ENCODE data around the gene STXBP4. TPM values are rescaled to one million over a fixed set of nuclear protein-coding genes. Genes with fewer than 3 reads are reported as not detected.

Gene STXBP4
- total RNA-seq, 1 donor from 2014 or later: 4.7 TPM

GRCh38 chr17:55124730-55125360 is 156.3 kb downstream of the STXBP4 start:
- Histone ChIP-seq H3K9me3 (replicated peaks) (no peaks in the 10 kb centered on the region), H3K27ac (replicated peaks) (no peak overlapping the region), H3K4me1 (no peaks in the 10 kb centered on the region), H3K36me3 (no peaks in the 10 kb centered on the region), H3K4me3 (no peak overlapping the region), H3K27me3 (ENCODE audit: low read depth) (no peaks in the 10 kb centered on the region)
- no peak for TF ChIP-seq CTCF (IDR thresholded peaks at IDR 0.05; ENCODE audit: borderline replicate concordance)
- DNase-seq: no peak
- intact Hi-C loops (cut with micrococcal nuclease): no loop called here

GRCh38 chr17:55133583-55133982 is 165.0 kb downstream of the STXBP4 start:
- intact Hi-C loops (cut with micrococcal nuclease): no loop called here
- no peaks in the 10 kb centered on the region for H3K9me3 ChIP-seq (replicated peaks)
- H3K27ac ChIP-seq (replicated peaks): no peak overlapping the region
- H3K4me3 ChIP-seq: no peak overlapping the region
- TF ChIP-seq CTCF (IDR thresholded peaks at IDR 0.05; ENCODE audit: borderline replicate concordance): no peak
- H3K27me3 ChIP-seq (ENCODE audit: low read depth): no peaks in the 10 kb centered on the region
- H3K36me3 ChIP-seq: no peaks in the 10 kb centered on the region
- DNase-seq: no peak
- H3K4me1 ChIP-seq: no peaks in the 10 kb centered on the region

- Histone ChIP-seq H3K4me3 (no peak overlapping the region), H3K36me3 (no peaks in the 10 kb centered on the region), H3K9me3 (replicated peaks) (no peaks in the 10 kb centered on the region), H3K4me1 (no peaks in the 10 kb centered on the region), H3K27ac (replicated peaks) (no peak overlapping the region), H3K27me3 (ENCODE audit: low read depth) (no peaks in the 10 kb centered on the region)
- no peak for TF ChIP-seq CTCF (IDR thresholded peaks at IDR 0.05; ENCODE audit: borderline replicate concordance)
- no peak for DNase-seq
- intact Hi-C loops (cut with micrococcal nuclease): no loop called here
These were observed 166.1 kb downstream of the STXBP4 start for GRCh38 chr17:55134486-55135157.

GRCh38 chr17:55140809-55141208 is 172.2 kb downstream of the STXBP4 start:
- no peaks in the 10 kb centered on the region for H3K36me3 ChIP-seq
- H3K27ac ChIP-seq (replicated peaks): no peak overlapping the region
- no peaks in the 10 kb centered on the region for H3K4me1 ChIP-seq
- no peak for TF ChIP-seq CTCF (IDR thresholded peaks at IDR 0.05; ENCODE audit: borderline replicate concordance)
- DNase-seq: no peak
- no peaks in the 10 kb centered on the region for H3K27me3 ChIP-seq (ENCODE audit: low read depth)
- H3K9me3 ChIP-seq (replicated peaks): no peaks in the 10 kb centered on the region
- H3K4me3 ChIP-seq: no peak overlapping the region
- intact Hi-C loops (cut with micrococcal nuclease): no loop called here

GRCh38 chr17:55144518-55144917 is 176.0 kb downstream of the STXBP4 start:
- Histone ChIP-seq H3K4me3 (no peak overlapping the region), H3K9me3 (replicated peaks) (no peaks in the 10 kb centered on the region), H3K27ac (replicated peaks) (no peak overlapping the region), H3K4me1 (no peaks in the 10 kb centered on the region), H3K36me3 (no peaks in the 10 kb centered on the region), H3K27me3 (ENCODE audit: low read depth) (no peaks in the 10 kb centered on the region)
- intact Hi-C loops (cut with micrococcal nuclease): no loop called here
- no peak for TF ChIP-seq CTCF (IDR thresholded peaks at IDR 0.05; ENCODE audit: borderline replicate concordance)
- no peak for DNase-seq

Data from left ventricle myocardium inferior (tissue), 1 donor.